Gastroesophageal sphincter (tissue), 3 donors: ENCODE results near the gene HELZ.

ENCODE experiments used
- EP300 ChIP-seq: sonication (generic); formaldehyde crosslinking; IDR thresholded peaks from one replicate; pipeline ENCODE4 v1.6.1; 2017; ENCODE audit warnings: antibody characterized with exemption, mild to moderate bottlenecking
- TF ChIP-seq, protein P1 (sequence below), 4 experiments: fragments of 200-600 bp in 2 of 4; fragments of 450-650 bp in 2 of 4; sonication (generic) in 1 of 4; IDR thresholded peaks; one replicate each; pipeline ENCODE4 v1.5.1; 2017 to 2019; ENCODE audit warnings: antibody characterized with exemption in 4 of 4, mild to moderate bottlenecking in 2 of 4, moderate library complexity in 2 of 4

DNA sequence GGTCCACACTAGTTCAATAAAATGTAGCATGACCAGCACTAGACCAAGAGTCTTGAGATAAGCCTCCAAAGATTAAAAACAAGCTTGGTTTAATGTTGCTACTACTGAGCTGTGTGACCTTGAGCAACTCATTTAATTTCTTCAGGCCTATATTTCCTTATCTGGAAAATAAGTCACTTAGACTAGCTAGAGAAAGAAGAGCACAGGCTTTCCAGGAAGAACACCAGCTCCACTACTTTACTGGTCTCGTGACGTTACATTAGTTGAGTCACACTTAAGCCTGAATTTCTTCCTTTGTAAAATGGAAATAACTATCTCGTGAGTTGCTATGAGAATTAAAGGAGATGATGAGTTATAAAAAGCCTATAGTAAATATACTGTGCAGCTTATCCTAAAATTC is 5.4 kb downstream of the HELZ start:
- no peak for TF ChIP-seq EP300
- TF ChIP-seq, protein P1, sequence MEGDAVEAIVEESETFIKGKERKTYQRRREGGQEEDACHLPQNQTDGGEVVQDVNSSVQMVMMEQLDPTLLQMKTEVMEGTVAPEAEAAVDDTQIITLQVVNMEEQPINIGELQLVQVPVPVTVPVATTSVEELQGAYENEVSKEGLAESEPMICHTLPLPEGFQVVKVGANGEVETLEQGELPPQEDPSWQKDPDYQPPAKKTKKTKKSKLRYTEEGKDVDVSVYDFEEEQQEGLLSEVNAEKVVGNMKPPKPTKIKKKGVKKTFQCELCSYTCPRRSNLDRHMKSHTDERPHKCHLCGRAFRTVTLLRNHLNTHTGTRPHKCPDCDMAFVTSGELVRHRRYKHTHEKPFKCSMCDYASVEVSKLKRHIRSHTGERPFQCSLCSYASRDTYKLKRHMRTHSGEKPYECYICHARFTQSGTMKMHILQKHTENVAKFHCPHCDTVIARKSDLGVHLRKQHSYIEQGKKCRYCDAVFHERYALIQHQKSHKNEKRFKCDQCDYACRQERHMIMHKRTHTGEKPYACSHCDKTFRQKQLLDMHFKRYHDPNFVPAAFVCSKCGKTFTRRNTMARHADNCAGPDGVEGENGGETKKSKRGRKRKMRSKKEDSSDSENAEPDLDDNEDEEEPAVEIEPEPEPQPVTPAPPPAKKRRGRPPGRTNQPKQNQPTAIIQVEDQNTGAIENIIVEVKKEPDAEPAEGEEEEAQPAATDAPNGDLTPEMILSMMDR (IDR thresholded peaks at IDR 0.05), result no peak
